Smooth muscle cell of the brain vasculature (primary cell): ENCODE data around the gene BLOC1S6.

Source experiments
- DNase-seq: peaks from one replicate; pipeline ENCODE4 v3.0.0-alpha.2; 2012; ENCODE audit warnings: low read depth, low spot score

The BLOC1S6 gene

DNA sequence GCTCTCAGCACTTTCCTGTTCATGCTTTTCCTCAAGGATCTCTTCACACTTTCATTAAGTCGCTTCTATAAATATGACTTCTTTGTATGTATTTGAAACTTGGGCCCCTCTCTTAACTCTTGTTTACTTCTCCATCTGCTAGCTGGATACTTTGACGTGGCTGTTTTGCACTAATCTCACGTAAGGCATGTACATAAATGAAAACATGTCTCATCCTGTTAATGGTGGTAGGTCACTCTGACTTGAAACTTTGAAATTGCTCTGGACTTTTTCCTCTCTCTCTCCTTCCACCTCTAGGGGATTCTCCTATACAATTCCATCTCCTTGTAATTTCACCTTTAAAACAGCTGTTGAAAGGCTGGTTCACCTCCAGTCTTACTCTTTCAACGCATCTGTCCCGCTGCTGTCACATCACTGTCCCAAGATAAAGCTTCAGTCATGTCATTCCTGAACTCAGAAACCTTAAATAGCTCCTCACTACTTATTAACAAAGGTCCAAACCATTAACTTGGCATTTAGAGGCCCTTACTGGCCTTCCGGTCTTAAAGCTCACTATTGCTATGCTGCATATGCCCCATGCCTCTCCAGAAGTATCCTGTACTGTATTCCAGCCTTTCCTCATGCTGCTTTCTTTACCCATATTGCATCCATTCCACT is 1.2 kb downstream of the BLOC1S6 start:
- no peak for DNase-seq

DNA sequence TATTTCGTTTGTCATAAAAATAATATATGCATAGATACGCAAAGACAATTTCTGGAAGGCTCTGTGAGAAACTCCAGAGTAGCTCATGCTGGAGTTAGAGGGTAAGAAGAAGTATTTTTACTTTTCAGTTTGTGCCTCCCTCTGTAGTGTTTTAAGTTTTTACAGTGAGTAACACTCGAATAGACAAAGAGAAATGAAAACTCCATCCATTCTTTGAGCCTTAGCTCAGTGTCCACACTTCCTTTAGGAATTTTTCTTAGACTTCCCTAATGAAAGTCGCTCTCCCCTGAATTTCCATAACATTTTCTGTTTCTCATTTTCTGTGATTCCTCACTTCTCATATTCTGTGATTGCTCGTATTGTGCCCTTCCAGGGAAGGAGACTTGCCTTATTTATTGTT is 2.1 kb downstream of the BLOC1S6 start:
- DNase-seq: no peak

DNA sequence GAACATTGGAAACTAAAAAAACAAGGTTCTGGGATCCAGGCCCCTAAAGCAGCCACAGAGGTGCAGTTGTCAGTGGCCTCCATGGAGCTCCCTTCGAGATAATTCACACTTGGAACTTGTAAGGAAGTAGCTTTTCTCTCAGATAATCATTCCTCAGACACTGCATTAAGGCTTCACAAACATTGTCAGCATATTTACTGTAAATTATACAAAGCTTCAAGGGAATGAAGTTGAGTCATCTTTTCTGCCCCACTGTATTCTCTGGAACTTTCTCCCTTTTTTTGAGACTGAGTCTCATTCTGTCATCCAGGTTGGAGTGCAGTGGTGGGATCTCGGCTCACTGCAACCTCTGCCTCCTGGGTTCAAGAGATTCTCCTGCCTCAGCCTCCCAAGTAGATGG is 7.1 kb downstream of the BLOC1S6 start:
- DNase-seq: no peak

DNA sequence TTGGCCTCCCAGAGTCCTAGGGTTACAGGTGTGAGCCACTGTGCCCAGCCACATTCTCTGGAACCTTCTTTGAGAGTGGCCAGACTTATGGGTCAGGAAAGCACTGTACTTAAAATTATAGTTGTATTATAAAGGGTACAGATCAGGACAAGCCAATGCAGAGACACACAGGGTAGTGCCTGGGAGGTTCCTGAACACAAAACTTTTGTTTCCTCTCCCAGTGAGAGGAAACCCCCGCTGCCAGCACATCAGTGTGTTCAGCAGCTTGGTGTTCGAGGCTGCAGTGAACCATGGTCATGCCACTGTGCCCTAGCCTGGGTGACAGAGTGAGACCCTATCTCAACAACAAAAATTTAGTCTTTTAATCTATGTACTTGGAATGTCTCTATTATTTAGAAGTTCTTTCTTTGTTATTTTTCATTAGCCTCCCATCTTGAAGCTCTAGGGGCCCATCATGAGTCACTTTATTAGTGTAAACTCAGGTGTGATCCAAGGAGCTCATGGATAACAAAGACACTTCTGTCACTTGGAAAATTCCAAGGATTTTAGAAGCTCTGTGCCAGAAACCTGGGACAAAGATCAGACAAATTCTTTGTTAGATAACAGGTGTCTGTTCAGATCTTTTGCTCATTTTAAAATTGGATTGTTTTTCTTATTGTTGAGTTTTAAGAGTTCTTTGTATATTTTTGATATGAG is 7.8 kb downstream of the BLOC1S6 start:
- DNase-seq: no peak

- DNase-seq: no peak
These were observed 16.7 kb downstream of the BLOC1S6 start for GRCh38 chr15:45603881-45604280.

DNA sequence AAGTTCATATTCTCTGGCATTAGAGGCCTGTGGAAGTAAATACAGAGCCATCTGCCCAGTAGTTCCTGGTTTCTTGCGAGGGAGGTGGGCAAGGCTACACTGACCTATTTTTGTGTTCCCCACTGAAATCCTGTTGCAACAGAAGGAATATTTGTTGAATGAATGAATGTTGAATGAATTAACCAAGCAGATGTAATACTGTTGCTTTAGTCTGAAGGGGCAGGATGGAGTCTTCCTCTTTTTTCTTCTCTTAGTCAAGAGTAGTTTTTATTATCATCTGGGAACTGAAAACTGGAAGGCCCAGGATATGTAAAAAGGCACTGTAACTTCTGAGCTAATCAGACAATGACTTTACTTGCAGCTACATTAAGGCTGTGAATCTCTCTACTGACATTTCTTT is 17.1 kb downstream of the BLOC1S6 start:
- DNase-seq: no peak

DNA sequence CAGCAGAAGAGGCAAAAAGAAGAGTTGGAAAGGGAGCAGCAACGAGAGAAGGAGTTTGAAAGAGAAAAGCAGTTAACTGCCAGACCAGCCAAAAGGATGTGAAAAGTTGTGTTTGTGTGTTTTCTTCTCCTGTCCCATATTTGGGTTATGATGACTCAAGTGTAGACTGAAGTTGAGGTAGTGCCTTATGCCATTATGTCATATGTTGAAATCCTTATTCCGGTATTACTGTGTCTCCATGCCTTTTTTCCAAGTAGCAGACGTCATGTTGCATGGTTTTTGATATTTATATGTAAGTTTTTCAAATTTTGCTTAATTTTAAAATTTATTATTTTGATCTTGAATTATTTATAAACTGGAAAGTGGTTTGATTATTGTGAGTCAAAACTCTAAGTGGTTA is 19.2 kb downstream of the BLOC1S6 start:
- DNase-seq: no peak

DNA sequence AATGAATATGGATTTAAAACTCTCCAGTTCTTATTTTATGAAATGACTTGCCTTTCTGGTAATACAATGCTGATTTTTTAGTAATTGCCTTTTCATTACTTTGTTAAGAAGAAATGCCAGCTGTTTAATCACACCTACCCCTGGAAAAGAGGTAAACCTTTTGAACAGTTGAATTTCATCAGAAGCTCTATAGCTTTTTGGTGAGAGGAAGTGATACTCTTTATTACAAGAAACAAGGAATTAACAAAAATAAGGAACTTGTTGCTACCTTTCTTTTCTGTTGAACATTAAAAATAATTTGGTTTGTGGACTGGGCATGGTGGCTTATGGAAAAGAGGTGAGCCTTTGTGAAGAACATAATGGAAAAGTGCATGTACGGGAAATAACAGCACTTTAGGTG is 19.7 kb downstream of the BLOC1S6 start:
- no peak for DNase-seq

DNA sequence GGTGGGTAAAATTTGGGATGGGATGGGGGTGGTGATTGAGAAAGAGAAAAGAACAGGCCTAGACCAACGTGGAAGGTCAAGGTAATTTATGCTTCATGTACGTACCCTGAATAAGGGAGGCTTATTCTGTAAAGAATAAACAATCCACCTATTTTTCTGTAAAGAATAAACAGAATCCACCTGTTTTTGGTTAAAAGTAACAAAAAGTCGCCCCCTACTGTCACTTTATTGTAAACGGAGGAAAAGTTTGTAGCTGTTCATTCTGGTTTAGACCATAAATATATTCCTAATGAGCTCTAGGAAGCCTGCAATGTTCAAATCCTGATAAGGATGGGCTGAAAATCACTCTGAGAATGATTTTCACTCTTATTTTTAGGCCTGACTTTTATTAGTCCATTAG is 24.1 kb downstream of the BLOC1S6 start:
- DNase-seq: no peak

GRCh38 chr15:45612790-45613415 is 25.7 kb downstream of the BLOC1S6 start:
- no peak for DNase-seq

- no peak for DNase-seq
These were observed 29.7 kb downstream of the BLOC1S6 start for GRCh38 chr15:45616901-45617323.

DNA sequence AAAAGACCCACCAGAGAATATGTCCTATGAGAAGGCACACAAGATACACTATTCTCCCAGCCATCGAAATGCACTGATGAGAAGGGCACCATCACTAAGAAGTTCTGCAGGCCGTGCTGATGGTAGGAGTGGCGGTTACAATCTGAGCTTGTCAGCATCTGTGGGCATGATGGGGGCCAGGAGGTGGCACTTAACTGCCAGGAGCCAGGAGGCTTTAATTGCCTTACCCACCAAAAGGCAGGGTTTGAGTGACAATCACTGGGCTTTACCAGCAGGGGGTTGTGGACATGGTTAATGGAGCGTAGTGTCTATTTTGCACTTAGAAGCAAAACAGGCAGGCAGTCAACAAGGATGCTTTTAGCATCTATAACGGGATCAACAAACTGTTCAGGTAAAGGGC is 31.6 kb downstream of the BLOC1S6 start:
- DNase-seq: no peak

DNA sequence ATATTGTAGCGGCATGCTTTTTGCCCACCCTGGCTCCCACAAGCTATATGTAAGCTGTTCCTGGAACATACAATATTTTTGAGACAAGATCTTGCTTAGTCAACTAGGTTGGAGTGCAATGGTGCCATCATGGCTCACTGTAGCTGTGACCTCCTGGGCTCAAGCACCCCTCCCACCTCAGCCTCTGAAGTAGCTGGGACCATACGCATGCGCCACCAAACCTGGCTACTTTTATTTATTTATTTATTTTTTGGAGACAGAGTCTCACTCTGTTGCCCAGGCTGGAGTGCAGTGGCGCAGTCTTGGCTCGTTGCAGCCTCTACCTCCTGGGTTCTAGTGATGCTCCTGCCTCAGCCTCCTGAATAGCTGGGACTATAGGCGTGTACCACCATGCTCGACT is 41.0 kb downstream of the BLOC1S6 start:
- DNase-seq: no peak

DNA sequence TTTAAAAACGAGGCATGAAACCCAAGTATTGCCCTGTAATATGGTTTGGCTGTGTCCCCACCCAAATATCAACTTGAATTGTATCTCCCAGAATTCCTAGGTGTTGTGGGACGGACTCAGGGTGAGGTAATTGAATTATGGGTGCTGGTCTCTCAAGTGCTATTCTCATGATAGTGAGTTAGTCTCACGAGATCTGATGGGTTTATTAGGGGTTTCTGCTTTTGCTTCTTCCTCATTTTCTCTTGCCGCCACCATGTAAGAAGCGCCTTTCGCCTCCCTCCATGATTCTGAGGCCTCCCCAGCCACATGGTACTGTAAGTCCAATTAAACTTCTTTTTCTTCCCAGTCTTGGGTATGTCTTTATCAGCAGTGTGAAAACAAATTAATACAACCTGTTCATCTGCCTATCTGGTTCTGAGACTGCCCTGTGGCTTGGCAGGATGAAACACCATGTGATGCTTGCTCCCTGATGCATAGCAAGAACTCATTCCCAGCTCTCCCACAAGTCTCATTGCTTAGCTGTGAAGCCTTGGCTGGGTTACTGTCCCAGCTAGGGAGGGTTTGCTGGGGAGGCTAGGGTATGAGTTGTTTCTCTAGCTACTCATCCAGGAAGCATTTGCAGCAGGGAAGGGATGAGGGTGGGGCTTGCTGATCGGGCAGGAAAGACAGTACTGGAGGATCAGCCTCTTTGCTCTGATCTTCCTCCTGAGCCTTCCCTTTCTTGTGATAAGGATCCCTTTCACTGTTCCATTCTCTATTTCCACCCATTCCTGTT is 43.9 kb downstream of the BLOC1S6 start:
- DNase-seq: no peak

- no peak for DNase-seq
These were observed 44.6 kb downstream of the BLOC1S6 start for GRCh38 chr15:45631776-45632175.

GRCh38 chr15:45634432-45635190 is 47.4 kb downstream of the BLOC1S6 start, which contains the start of gene SQOR:
Gene SQOR, plus strand, starts transcription at chr15:45635029. Its CDS starts 23,895 bp downstream, at chr15:45658924.
- no peak for DNase-seq

- DNase-seq: no peak
These were observed 48.0 kb downstream of the BLOC1S6 start for GRCh38 chr15:45635191-45635638.

DNA sequence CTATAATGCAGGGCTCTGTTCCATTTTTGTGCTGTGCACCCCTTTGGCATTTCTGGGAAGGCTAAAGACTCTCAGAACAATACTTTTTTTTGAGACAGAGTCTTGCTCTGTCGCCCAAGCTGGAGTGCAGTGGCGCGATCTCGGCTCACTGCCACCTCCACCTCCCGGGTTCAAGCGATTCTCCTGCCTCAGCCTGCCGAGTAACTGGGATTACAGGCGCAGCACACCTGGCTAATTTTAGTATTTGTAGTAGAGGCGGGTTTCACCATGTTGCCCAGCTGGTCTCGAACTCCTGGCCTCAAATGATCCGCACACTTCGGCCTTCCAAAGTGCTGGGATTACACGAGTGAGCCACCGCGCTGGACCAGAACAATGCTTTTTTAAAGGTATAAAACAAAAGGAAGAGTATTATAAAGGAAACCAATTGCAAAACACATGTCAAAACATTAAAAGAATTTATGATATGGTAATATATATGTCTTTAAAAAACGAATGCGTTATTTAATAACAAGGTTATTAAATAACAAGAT is 48.6 kb downstream of the BLOC1S6 start:
- no peak for DNase-seq

DNA sequence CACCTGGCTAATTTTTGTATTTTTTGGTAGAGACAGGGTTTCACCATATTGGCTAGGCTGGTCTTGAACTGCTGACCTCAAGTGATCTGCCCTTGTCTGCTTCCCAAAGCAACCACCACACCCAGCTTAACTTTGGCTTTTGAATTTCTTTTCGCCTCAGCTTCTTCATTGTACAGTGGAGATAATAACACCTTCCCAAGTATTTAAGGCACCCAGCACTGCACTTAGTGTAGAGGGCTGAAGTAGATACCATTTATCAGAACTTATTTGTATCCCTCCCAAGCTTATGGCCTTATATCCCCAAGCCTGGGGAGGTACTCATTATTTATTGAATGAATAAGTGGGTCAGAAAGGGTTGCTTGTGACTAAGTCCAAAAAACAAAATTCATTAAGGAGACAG is 50.0 kb downstream of the BLOC1S6 start:
- no peak for DNase-seq

DNA sequence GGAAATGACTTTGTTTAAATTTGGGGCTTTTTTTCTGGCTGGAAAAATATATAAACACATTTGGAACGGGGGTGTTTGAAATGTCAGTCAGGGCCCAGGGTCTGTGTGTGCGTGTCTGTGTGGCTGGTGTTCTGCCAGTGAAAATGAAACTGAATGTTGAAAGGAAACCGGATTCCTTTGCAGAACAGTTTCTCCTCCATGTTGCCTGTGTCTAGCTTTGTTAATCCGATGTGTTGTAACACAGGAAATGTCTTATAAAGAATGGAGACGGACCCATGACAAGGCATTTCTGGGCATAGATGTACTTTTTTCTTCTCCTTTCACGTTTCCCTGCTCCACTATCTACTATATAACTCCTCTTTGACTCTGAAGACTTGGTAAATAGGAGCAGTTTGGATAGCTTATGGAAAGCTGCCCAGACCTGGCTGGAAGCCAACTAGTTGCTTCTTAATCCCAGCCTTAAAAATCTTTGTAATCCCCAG is 50.4 kb downstream of the BLOC1S6 start:
- peak; percentile 52 for DNase-seq

- no peak for DNase-seq
These were observed 53.4 kb downstream of the BLOC1S6 start for GRCh38 chr15:45640616-45641015.
